K562 (cell line): ENCODE data around the gene SNX30. TPM values are rescaled to one million over a fixed set of nuclear protein-coding genes. Genes with fewer than 3 reads are reported as not detected.
A peak's percentile ranks its signal among the peaks of the same experiment; 100 is the strongest.

Experiments
- ATF3 ChIP-seq, 2 experiments: fragments of 450-650 bp in 1 of 2; sonication (generic) in 1 of 2; formaldehyde crosslinking in 1 of 2; IDR thresholded peaks in 1 of 2; conservative IDR thresholded peaks in 1 of 2; 2 replicates each; pipeline versions ENCODE4 v1.6.1 to v1.8.1; 2016 to 2023; ENCODE audit warnings: mild to moderate bottlenecking in 2 of 2, moderate library complexity in 2 of 2, inconsistent platforms in 1 of 2, missing genetic modification reagents in 1 of 2
- BCLAF1 ChIP-seq, 2 experiments: fragments of 450-650 bp in 1 of 2; IDR thresholded peaks; 2 replicates each; pipeline ENCODE4 v1.6.1; 2011 to 2017; ENCODE audit warnings: low read depth in 2 of 2, antibody characterized with exemption in 1 of 2, borderline replicate concordance in 1 of 2, low read length in 1 of 2, mild to moderate bottlenecking in 1 of 2, mixed read lengths in 1 of 2; ENCODE audit not compliant: control insufficient read depth in 1 of 2
- CEBPZ ChIP-seq: fragments of 150-350 bp; IDR thresholded peaks from 2 replicates; pipeline ENCODE4 v1.6.1; 2014; ENCODE audit warnings: low read depth, mild to moderate bottlenecking, low read length, borderline replicate concordance
- CREB5 ChIP-seq: fragments of 250-450 bp; sonication (Bioruptor Pico); IDR thresholded peaks from 2 replicates; pipeline ENCODE4 v1.5.0; 2020; ENCODE audit warnings: mild to moderate bottlenecking
- CXXC5 ChIP-seq: fragments of 250-450 bp; sonication (Bioruptor Pico); IDR thresholded peaks from 2 replicates; pipeline ENCODE4 v1.8.0; 2022; ENCODE audit warnings: inconsistent platforms, mild to moderate bottlenecking, moderate library complexity
- ELF1 ChIP-seq: fragments of 200-800 bp; sonication (Bioruptor generic); IDR thresholded peaks from 2 replicates; pipeline ENCODE4 v1.6.1; 2016; ENCODE audit warnings: missing genetic modification characterization, missing compliant biosample characterization
- HIVEP1 ChIP-seq: fragments of 250-450 bp; sonication (Bioruptor Pico); IDR thresholded peaks from 2 replicates; pipeline ENCODE4 v1.4.0; 2020; ENCODE audit warnings: mild to moderate bottlenecking
- KLF16 ChIP-seq: IDR thresholded peaks from 2 replicates; pipeline ENCODE4 v1.6.1; 2016; ENCODE audit warnings: antibody characterized with exemption
- NCOR1 ChIP-seq: fragments of 450-650 bp; IDR thresholded peaks from 2 replicates; pipeline ENCODE4 v1.6.1; 2016; ENCODE audit warnings: mild to moderate bottlenecking, moderate library complexity
- NFIX ChIP-seq: fragments of 250-450 bp; sonication (Bioruptor Pico); IDR thresholded peaks from 2 replicates; pipeline ENCODE4 v1.4.0; 2020; ENCODE audit warnings: low read depth, mild to moderate bottlenecking, moderate library complexity
- PREB ChIP-seq: sonication (generic); formaldehyde crosslinking; IDR thresholded peaks from 2 replicates; pipeline ENCODE4 v1.8.1; 2023; ENCODE audit warnings: mild to moderate bottlenecking, missing genetic modification reagents
- RBBP5 ChIP-seq: fragments of 200-600 bp; sonication (generic); IDR thresholded peaks from 2 replicates; pipeline ENCODE4 v1.6.1; 2012; ENCODE audit warnings: borderline replicate concordance, mild to moderate bottlenecking, low read length, control low read depth, inconsistent platforms; ENCODE audit not compliant: insufficient read depth, poor library complexity, severe bottlenecking
- TCF15 ChIP-seq: fragments of 250-450 bp; sonication (Bioruptor Pico); IDR thresholded peaks from 2 replicates; pipeline ENCODE4 v1.8.0; 2022; ENCODE audit warnings: moderate library complexity, mild to moderate bottlenecking, inconsistent platforms
- TEAD1 ChIP-seq, 2 experiments: fragments of 450-650 bp in 1 of 2; sonication (generic) in 1 of 2; formaldehyde crosslinking; IDR thresholded peaks; 2 replicates each; pipeline versions ENCODE4 v1.4.0 to v1.8.0; 2020 to 2022; ENCODE audit warnings: mild to moderate bottlenecking in 2 of 2, missing genetic modification reagents in 1 of 2
- ZNF184 ChIP-seq: sonication (generic); formaldehyde crosslinking; IDR thresholded peaks from 2 replicates; pipeline ENCODE4 v1.5.0; 2020; ENCODE audit warnings: missing genetic modification reagents
- polyA plus RNA-seq, 8 experiments: library from polyadenylated mRNA; depleted of rRNA in 4 of 8; stranded (reverse) in 5 of 8; unstranded in 3 of 8; fragments of >200 nt; fragmentation: Nextera tagmentation in 2 of 8; fragmentation: Illumina TruSeq in 1 of 8; extraction: Ambion mirVana in 2 of 8; extraction: Trizol in 1 of 8; gene quantifications; 2 replicates each; pipeline versions ENCODE4 v1.2.1 to v1.2.3, GENCODE V29; 2011 to 2014; ENCODE audit warnings: inconsistent platforms in 1 of 8, missing spikeins in 1 of 8
- total RNA-seq, 7 experiments: library from RNA; depleted of rRNA in 6 of 7; stranded (reverse); fragments of >200 nt in 6 of 7; fragmentation: Illumina TruSeq in 2 of 7; extraction: Trizol in 2 of 7; gene quantifications; 2 replicates each; pipeline versions ENCODE4 v1.2.1 to v1.2.3, GENCODE V29; 2011 to 2021; ENCODE audit warnings: low replicate concordance in 1 of 7

Gene SNX30
- total and polyA plus RNA-seq, 9 of the 15 experiments (the other 6 are each of a cell fraction or from before 2014, with no cell fraction given): 0.76 to 5.9 (median 3.3) TPM

GRCh38 chr9:112717661-112718331 lies 32.8 kb upstream of the SNX30 start, which contains the start of gene INIP (continued):
- TF ChIP-seq BCLAF1 (IDR thresholded peaks at IDR 0.05; ENCODE audit: borderline replicate concordance in 1 of 2, control insufficient read depth in 1 of 2, low read depth in 2 of 2, low read length in 1 of 2) (no peak), CXXC5 (peak; percentile 86), TCF15 (CRISPR knock-in tag) (no peak), PREB (CRISPR knock-in tag) (no peak), NFIX (CRISPR knock-in tag) (no peak), NCOR1 (no peak), ATF3 (IDR thresholded peaks at IDR 0.05) (no peak), ATF3 (CRISPR knock-in tag; conservative IDR thresholded peaks at IDR 0.05) (no peak), TEAD1 (CRISPR knock-in tag; IDR thresholded peaks at IDR 0.05) (peak in 1 of 2 experiments; percentile 53; a peak in 1 of 4 replicates), HIVEP1 (CRISPR knock-in tag) (no peak), RBBP5 (peak; percentile 83), CEBPZ (peak; percentile 74; the same call in 1 of the 2 replicates), ZNF184 (no peak), CREB5 (CRISPR knock-in tag) (no peak), KLF16 (no peak), ELF1 (tag) (peak; percentile 90)
